Stimulated activated CD4-positive, alpha-beta T cell treated with anti-CD3 and anti-CD28 coated beads, Interleukin-2, amount 100 ng/mL, for 24 hours (primary cell): Measurements from ENCODE around the gene PCBP3.
A peak's percentile ranks its signal among the peaks of the same experiment; 100 is the strongest.
"Not testable (repeated sequence)": the region's sequence is repeated elsewhere in the genome, so short reads cannot be mapped to it uniquely, and the experiment has no call there.

Experiments used
- DNase-seq, 2 donors: peaks; one replicate each; pipeline ENCODE4 v3.0.0-alpha.2; 2020

The PCBP3 gene

GRCh38 chr21:45831991-45832740 is 188.6 kb downstream of the PCBP3 start:
- DNase-seq, result no peak

GRCh38 chr21:45832741-45833235 is 189.3 kb downstream of the PCBP3 start:
- DNase-seq, result not testable (repeated sequence)

GRCh38 chr21:45833414-45833813 is 189.9 kb downstream of the PCBP3 start:
- peak in 1 of 2 donors; percentile 7 for DNase-seq

- no peak for DNase-seq
Observed at GRCh38 chr21:45834026-45834715, 190.6 kb downstream of the PCBP3 start.

GRCh38 chr21:45834821-45835293 is 191.3 kb downstream of the PCBP3 start:
- no peak for DNase-seq

GRCh38 chr21:45835301-45836267 is 192.1 kb downstream of the PCBP3 start:
- DNase-seq, result no peak

- no peak for DNase-seq
Observed at GRCh38 chr21:45836268-45836655, 192.7 kb downstream of the PCBP3 start.

- DNase-seq, result no peak
Observed at GRCh38 chr21:45836694-45837670, 193.5 kb downstream of the PCBP3 start.

- no peak for DNase-seq
Observed at GRCh38 chr21:45837936-45838335, 194.4 kb downstream of the PCBP3 start.

GRCh38 chr21:45838634-45839033 is 195.1 kb downstream of the PCBP3 start:
- DNase-seq, result no peak

- no peak for DNase-seq
Observed at GRCh38 chr21:45839274-45839673, 195.7 kb downstream of the PCBP3 start.

- no peak for DNase-seq
Observed at GRCh38 chr21:45841033-45841432, 197.5 kb downstream of the PCBP3 start.

GRCh38 chr21:45843426-45843825 is 199.9 kb downstream of the PCBP3 start:
- DNase-seq, result no peak

- no peak for DNase-seq
Observed at GRCh38 chr21:45844181-45844580, 200.7 kb downstream of the PCBP3 start.

- DNase-seq, result no peak
Observed at GRCh38 chr21:45845063-45845769, 201.7 kb downstream of the PCBP3 start.

- DNase-seq, result no peak
Observed at GRCh38 chr21:45845770-45846090, 202.2 kb downstream of the PCBP3 start.

- no peak for DNase-seq
Observed at GRCh38 chr21:45846373-45847160, 203.0 kb downstream of the PCBP3 start.

GRCh38 chr21:45847870-45848269 is 204.3 kb downstream of the PCBP3 start:
- DNase-seq, result no peak

GRCh38 chr21:45848331-45848730 is 204.8 kb downstream of the PCBP3 start:
- no peak for DNase-seq

GRCh38 chr21:45848805-45849204 is 205.3 kb downstream of the PCBP3 start:
- DNase-seq, result no peak
